MCF 10A (cell line): ENCODE results near the gene PATL1. TPM values are rescaled to one million over a fixed set of nuclear protein-coding genes. Genes with fewer than 3 reads are reported as not detected.
A peak's percentile ranks its signal among the peaks of the same experiment; 100 is the strongest.

Experiments
- BruUV-seq: library from RNA; stranded (reverse); fragments of 400-500 nt; replicated peaks from 2 replicates; lab custom pipeline; 2021; lab: Mats Ljungman, UMichigan
- CTCF ChIA-PET: fragments of 300-600 bp; sonication (Branson Sonifier 250); formaldehyde crosslinking; extraction: SDS; loops from one replicate; lab custom pipeline; 2021; ENCODE audit warnings: antibody characterized with exemption, inconsistent platforms; lab: Yijun Ruan, JAX
- POLR2A ChIA-PET: fragments of 300-600, 350-650 bp; sonication (Branson Sonifier 250); formaldehyde crosslinking; extraction: SDS; loops from one replicate; lab custom pipeline; 2020; ENCODE audit warnings: antibody characterized with exemption, inconsistent platforms; lab: Yijun Ruan, JAX
- DNase-seq: peaks from one replicate; pipeline ENCODE4 v3.0.0-alpha.2; 2018; ENCODE audit not compliant: unreplicated experiment
- H3K27ac Mint-ChIP-seq: one replicate; pipeline ENCODE4 v1.8.0; 2022; ENCODE audit warnings: mild to moderate bottlenecking, low read depth, mixed read lengths; ENCODE audit not compliant: unreplicated experiment
- H3K27me3 Mint-ChIP-seq: one replicate; pipeline ENCODE4 v1.8.0; 2022; ENCODE audit warnings: mixed read lengths; ENCODE audit not compliant: insufficient read depth, unreplicated experiment
- H3K36me3 Mint-ChIP-seq: one replicate; pipeline ENCODE4 v1.8.0; 2022; ENCODE audit warnings: mild to moderate bottlenecking, moderate library complexity, mixed read lengths; ENCODE audit not compliant: insufficient read depth, unreplicated experiment
- H3K4me1 Mint-ChIP-seq: one replicate; pipeline ENCODE4 v1.8.0; 2022; ENCODE audit warnings: mixed read lengths; ENCODE audit not compliant: insufficient read depth, unreplicated experiment
- H3K4me3 Mint-ChIP-seq: one replicate; pipeline ENCODE4 v1.8.0; 2022; ENCODE audit warnings: mild to moderate bottlenecking, moderate library complexity, mixed read lengths; ENCODE audit not compliant: unreplicated experiment
- H3K9me3 Mint-ChIP-seq: one replicate; pipeline ENCODE4 v1.8.0; 2022; ENCODE audit warnings: mixed read lengths; ENCODE audit not compliant: unreplicated experiment
- CTCF ChIP-seq: fragments of 200-600 bp; IDR thresholded peaks from one replicate; pipeline ENCODE4 v1.8.0; 2022; ENCODE audit warnings: antibody characterized with exemption, mild to moderate bottlenecking; ENCODE audit not compliant: unreplicated experiment
- intact Hi-C: fragments of 100-400 bp; cut with micrococcal nuclease; formaldehyde crosslinking; loops from 2 replicates; pipeline ENCODE4 v1.14.1; 2022
- total RNA-seq: library from RNA; stranded (reverse); gene quantifications from 2 replicates; pipeline ENCODE4 v1.2.3, GENCODE V29; 2022

Gene PATL1
- total RNA-seq, 1 experiment from 2014 or later = 42.6 TPM

- peak overlapping the region; percentile 77 for H3K4me3 Mint-ChIP-seq
- peaks cover 24% of the 10 kb centered on the region for H3K4me1 Mint-ChIP-seq
- TF ChIP-seq CTCF = no peak
- H3K27ac Mint-ChIP-seq = peak overlapping the region; percentile 89
- intact Hi-C loops = loop anchor here (2.0 to 5.0 kb wide), 3 partner anchors 52 to 1039 kb away; partner anchors contain the start of genes LPXN, PATL1 and ZFP91
- no peaks in the 10 kb centered on the region for H3K9me3 Mint-ChIP-seq
- peaks cover 23% of the 10 kb centered on the region for H3K36me3 Mint-ChIP-seq
- CTCF ChIA-PET = interaction anchor here (0.6 to 1.6 kb wide), 7 partner anchors 14 to 1043 kb away, joined by 3 to 7 read pairs (median 3); no protein-coding TSS in a partner anchor
- POLR2A ChIA-PET = interaction anchor here (0.5 to 7.9 kb wide), 26 partner anchors 11 to 1038 kb away, joined by 3 to 85 read pairs (median 6); partner anchors contain the start of genes MRPL16, PATL1 and STX3
- DNase-seq = no peak
- no peaks in the 10 kb centered on the region for H3K27me3 Mint-ChIP-seq
- BruUV-seq = TSS peak; percentile 88
Measured at GRCh38 chr11:59616396-59616982, 52.3 kb downstream of the PATL1 start.

GRCh38 chr11:59615637-59616395 lies 53.0 kb downstream of the PATL1 start, which contains the start of gene OSBP:
Gene OSBP, minus strand, starts transcription at chr11:59615774. Its CDS starts 110 bp downstream, at chr11:59615664.
- DNase-seq = peak; percentile 100
- Mint-ChIP-seq H3K4me3 (peak within 1 kb of the TSS; percentile 77), H3K4me1 (peaks cover 24% of the 10 kb centered on the region), H3K27ac (peak within 1 kb of the TSS; percentile 89), H3K36me3 (peaks cover 30% of the 10 kb centered on the region), H3K9me3 (no peaks in the 10 kb centered on the region), H3K27me3 (no peaks in the 10 kb centered on the region)
- ChIA-PET CTCF (interaction anchor here (0.6 to 1.6 kb wide), 9 partner anchors 14 to 1206 kb away, joined by 3 to 7 read pairs (median 3); no protein-coding TSS in a partner anchor), POLR2A (interaction anchor here (0.5 to 7.9 kb wide), 29 partner anchors 10 to 1037 kb away, joined by 3 to 85 read pairs (median 6); partner anchors contain the start of genes MRPL16, PATL1 and STX3)
- no peak for TF ChIP-seq CTCF
- intact Hi-C loops = loop anchor here (1.0 to 5.0 kb wide), 6 partner anchors 15 to 1039 kb away; partner anchors contain the start of genes LPXN, PATL1 and ZFP91
- no TSS peak for BruUV-seq

- Mint-ChIP-seq H3K4me3 (peak overlapping the region; percentile 77), H3K9me3 (no peaks in the 10 kb centered on the region), H3K36me3 (peaks cover 36% of the 10 kb centered on the region), H3K27me3 (no peaks in the 10 kb centered on the region), H3K27ac (peak overlapping the region; percentile 28), H3K4me1 (peaks cover 24% of the 10 kb centered on the region)
- BruUV-seq = no TSS peak
- POLR2A ChIA-PET = interaction anchor here (0.5 to 7.9 kb wide), 21 partner anchors 9 to 443 kb away, joined by 3 to 85 read pairs (median 7); partner anchors contain the start of genes MRPL16, PATL1 and STX3
- no peak for TF ChIP-seq CTCF
- peak; percentile 46 for DNase-seq
- CTCF ChIA-PET = interaction anchor here (0.6 to 1.4 kb wide), 8 partner anchors 14 to 1207 kb away, joined by 3 to 6 read pairs (median 3); no protein-coding TSS in a partner anchor
- intact Hi-C loops = loop anchor here (1.0 to 5.0 kb wide), 4 partner anchors 14 to 1038 kb away; partner anchors contain the start of genes LPXN and ZFP91
Measured at GRCh38 chr11:59615120-59615636, 53.7 kb downstream of the PATL1 start.
